Measurements from ENCODE around the gene ALDH7A1.

ALDH7A1 gene

DNA sequence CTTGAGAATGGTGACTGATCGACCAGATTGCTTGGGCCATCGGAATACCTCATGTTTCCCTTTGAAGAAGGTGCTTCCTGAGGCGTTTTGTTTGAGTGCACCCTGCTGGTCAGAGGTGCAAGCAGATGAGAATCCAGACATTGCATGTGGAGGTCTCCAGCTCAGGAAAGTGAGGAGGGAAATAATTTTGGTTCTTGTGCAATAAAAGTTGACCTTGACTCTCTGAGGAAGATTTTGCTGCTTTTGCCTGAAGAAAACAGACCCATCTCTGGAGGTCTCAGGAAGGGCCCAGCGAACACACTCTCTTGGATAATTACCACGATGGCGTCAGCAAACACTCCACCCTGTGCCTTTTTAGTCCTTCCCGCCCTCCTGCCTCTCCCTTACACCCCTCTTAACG, 102.1 kb downstream of the ALDH7A1 start:
- ATAC-seq, result no peak
- TF ChIP-seq, protein P1, sequence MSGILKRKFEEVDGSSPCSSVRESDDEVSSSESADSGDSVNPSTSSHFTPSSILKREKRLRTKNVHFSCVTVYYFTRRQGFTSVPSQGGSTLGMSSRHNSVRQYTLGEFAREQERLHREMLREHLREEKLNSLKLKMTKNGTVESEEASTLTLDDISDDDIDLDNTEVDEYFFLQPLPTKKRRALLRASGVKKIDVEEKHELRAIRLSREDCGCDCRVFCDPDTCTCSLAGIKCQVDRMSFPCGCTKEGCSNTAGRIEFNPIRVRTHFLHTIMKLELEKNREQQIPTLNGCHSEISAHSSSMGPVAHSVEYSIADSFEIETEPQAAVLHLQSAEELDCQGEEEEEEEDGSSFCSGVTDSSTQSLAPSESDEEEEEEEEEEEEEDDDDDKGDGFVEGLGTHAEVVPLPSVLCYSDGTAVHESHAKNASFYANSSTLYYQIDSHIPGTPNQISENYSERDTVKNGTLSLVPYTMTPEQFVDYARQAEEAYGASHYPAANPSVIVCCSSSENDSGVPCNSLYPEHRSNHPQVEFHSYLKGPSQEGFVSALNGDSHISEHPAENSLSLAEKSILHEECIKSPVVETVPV (CRISPR knock-in tag; IDR thresholded peaks at IDR 0.05), result no peak
- TF ChIP-seq ESRRG (CRISPR knock-in tag; IDR thresholded peaks at IDR 0.05), result no peak
- no peak for TF ChIP-seq ZFP3 (CRISPR knock-in tag; IDR thresholded peaks at IDR 0.05)
- no peak for TF ChIP-seq OSR1 (CRISPR knock-in tag; IDR thresholded peaks at IDR 0.05)
- no peak for TF ChIP-seq BACH2 (CRISPR knock-in tag; IDR thresholded peaks at IDR 0.05; ENCODE audit: borderline replicate concordance)
- no peak for TF ChIP-seq ZFP30 (CRISPR knock-in tag; IDR thresholded peaks at IDR 0.05)
- no peak for TF ChIP-seq ZNF70 (CRISPR knock-in tag; IDR thresholded peaks at IDR 0.05)
- TF ChIP-seq TCF4 (CRISPR knock-in tag; IDR thresholded peaks at IDR 0.05; ENCODE audit: borderline replicate concordance), result no peak
- TF ChIP-seq POU6F1 (CRISPR knock-in tag; IDR thresholded peaks at IDR 0.05; ENCODE audit: borderline replicate concordance, low read depth), result no peak

DNA sequence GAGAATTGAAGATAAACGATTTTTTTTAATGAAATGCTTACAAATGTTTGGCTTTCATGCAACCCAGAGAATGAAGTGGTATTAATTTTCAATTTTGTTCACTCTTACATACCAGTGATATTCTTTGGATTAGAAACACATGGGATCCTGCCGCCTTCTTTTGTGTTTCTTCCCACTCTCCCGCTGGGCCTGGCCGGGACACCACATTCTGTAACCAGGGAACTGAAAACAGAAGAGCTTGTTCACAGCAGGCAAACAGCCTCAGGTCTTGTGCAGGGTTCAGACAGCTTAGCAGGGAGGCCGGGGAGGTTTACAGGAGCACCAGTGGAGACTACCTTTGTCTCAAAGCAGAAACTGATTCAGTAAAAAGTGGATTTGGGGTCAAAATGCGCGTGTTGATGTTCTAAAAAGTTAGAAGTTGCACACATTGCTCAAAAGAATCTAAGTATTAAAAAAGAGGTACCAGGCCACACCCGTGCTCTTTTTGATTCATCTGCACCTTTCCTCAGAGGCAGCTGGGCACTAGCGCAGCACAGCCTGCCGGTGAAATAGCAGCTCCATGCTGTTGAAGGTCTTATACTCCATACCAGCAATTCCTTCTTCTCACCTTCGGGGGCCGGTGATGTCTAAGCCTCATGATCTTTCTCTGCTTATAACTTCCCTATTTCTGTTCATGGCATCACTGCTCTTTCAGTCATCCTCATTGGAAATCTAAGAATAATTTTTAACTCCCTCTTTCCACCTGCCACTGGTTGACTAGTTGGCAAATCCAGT, 104.7 kb downstream of the ALDH7A1 start:
- TF ChIP-seq, protein P1 (CRISPR knock-in tag; IDR thresholded peaks at IDR 0.05), result no peak
- TF ChIP-seq PPARA (CRISPR knock-in tag; IDR thresholded peaks at IDR 0.05; ENCODE audit: borderline replicate concordance) (no peak), RARB (CRISPR knock-in tag; IDR thresholded peaks at IDR 0.05) (no peak), BACH2 (CRISPR knock-in tag; IDR thresholded peaks at IDR 0.05; ENCODE audit: borderline replicate concordance) (no peak), ARNTL (CRISPR knock-in tag; IDR thresholded peaks at IDR 0.05; ENCODE audit: borderline replicate concordance, low read depth) (no peak), ESRRG (CRISPR knock-in tag; IDR thresholded peaks at IDR 0.05) (no peak), ZNF8 (CRISPR knock-in tag; IDR thresholded peaks at IDR 0.05) (no peak), ISL1 (CRISPR knock-in tag; IDR thresholded peaks at IDR 0.05) (no peak), SNAI2 (CRISPR knock-in tag; IDR thresholded peaks at IDR 0.05) (no peak), ZNF565 (CRISPR knock-in tag; conservative IDR thresholded peaks at IDR 0.05; ENCODE audit: low read depth) (no peak), ZFP30 (CRISPR knock-in tag; IDR thresholded peaks at IDR 0.05) (no peak), TOX (CRISPR knock-in tag; IDR thresholded peaks at IDR 0.05; ENCODE audit: borderline replicate concordance) (no peak)
- ATAC-seq, result peak; percentile 89

GRCh38 chr5:126488443-126489065, 106.5 kb downstream of the ALDH7A1 start:
- no peak for TF ChIP-seq BACH2 (CRISPR knock-in tag; IDR thresholded peaks at IDR 0.05; ENCODE audit: borderline replicate concordance)
- ATAC-seq, result no peak

GRCh38 chr5:126487596-126487995, 107.4 kb downstream of the ALDH7A1 start:
- ATAC-seq, result no peak

More at GRCh38 chr5:126487596-126487995, 107.4 kb downstream of the ALDH7A1 start:
- TF ChIP-seq PPARA (CRISPR knock-in tag; IDR thresholded peaks at IDR 0.05; ENCODE audit: borderline replicate concordance) (no peak), ZFP3 (CRISPR knock-in tag; IDR thresholded peaks at IDR 0.05) (no peak), ZNF565 (CRISPR knock-in tag; conservative IDR thresholded peaks at IDR 0.05; ENCODE audit: low read depth) (no peak), OSR1 (CRISPR knock-in tag; IDR thresholded peaks at IDR 0.05) (no peak), ARNTL (CRISPR knock-in tag; IDR thresholded peaks at IDR 0.05; ENCODE audit: borderline replicate concordance, low read depth) (no peak), ZC3H10 (CRISPR knock-in tag; IDR thresholded peaks at IDR 0.05) (no peak), SNAI2 (CRISPR knock-in tag; IDR thresholded peaks at IDR 0.05) (no peak), POU6F1 (CRISPR knock-in tag; IDR thresholded peaks at IDR 0.05; ENCODE audit: borderline replicate concordance, low read depth) (no peak), ZFP30 (CRISPR knock-in tag; IDR thresholded peaks at IDR 0.05) (no peak), ISL1 (CRISPR knock-in tag; IDR thresholded peaks at IDR 0.05) (no peak)
- TF ChIP-seq, protein P2, sequence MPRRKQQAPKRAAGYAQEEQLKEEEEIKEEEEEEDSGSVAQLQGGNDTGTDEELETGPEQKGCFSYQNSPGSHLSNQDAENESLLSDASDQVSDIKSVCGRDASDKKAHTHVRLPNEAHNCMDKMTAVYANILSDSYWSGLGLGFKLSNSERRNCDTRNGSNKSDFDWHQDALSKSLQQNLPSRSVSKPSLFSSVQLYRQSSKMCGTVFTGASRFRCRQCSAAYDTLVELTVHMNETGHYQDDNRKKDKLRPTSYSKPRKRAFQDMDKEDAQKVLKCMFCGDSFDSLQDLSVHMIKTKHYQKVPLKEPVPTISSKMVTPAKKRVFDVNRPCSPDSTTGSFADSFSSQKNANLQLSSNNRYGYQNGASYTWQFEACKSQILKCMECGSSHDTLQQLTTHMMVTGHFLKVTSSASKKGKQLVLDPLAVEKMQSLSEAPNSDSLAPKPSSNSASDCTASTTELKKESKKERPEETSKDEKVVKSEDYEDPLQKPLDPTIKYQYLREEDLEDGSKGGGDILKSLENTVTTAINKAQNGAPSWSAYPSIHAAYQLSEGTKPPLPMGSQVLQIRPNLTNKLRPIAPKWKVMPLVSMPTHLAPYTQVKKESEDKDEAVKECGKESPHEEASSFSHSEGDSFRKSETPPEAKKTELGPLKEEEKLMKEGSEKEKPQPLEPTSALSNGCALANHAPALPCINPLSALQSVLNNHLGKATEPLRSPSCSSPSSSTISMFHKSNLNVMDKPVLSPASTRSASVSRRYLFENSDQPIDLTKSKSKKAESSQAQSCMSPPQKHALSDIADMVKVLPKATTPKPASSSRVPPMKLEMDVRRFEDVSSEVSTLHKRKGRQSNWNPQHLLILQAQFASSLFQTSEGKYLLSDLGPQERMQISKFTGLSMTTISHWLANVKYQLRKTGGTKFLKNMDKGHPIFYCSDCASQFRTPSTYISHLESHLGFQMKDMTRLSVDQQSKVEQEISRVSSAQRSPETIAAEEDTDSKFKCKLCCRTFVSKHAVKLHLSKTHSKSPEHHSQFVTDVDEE (CRISPR knock-in tag; IDR thresholded peaks at IDR 0.05), result no peak
- TF ChIP-seq, protein P1 (CRISPR knock-in tag; IDR thresholded peaks at IDR 0.05), result no peak

Data from SK-N-SH treated with all-trans-retinoic acid at 6 μM for 48 hours (cell line).